NCI-H524 treated with DMSO at 0.1 percent for 48 hours (cell line): ENCODE results near the gene PGBD5.

Source experiments
- DNase-seq: peaks from one replicate; lab custom pipeline; 2025; lab: John Stamatoyannopoulos, UW

PGBD5 gene

GRCh38 chr1:230321741-230322420, 104.3 kb downstream of the PGBD5 start:
- DNase-seq: no peak

GRCh38 chr1:230321341-230321740, 104.8 kb downstream of the PGBD5 start:
- no peak for DNase-seq

- DNase-seq: no peak
Measured at GRCh38 chr1:230320804-230321203, 105.3 kb downstream of the PGBD5 start.

- DNase-seq: no peak
Measured at GRCh38 chr1:230319014-230319747, 107.0 kb downstream of the PGBD5 start.

- no peak for DNase-seq
Measured at GRCh38 chr1:230317823-230318819, 108.0 kb downstream of the PGBD5 start.

GRCh38 chr1:230316864-230317745, 109.0 kb downstream of the PGBD5 start:
- DNase-seq: no peak

- DNase-seq: no peak
Measured at GRCh38 chr1:230315099-230315498, 111.0 kb downstream of the PGBD5 start.

- no peak for DNase-seq
Measured at GRCh38 chr1:230314142-230314470, 112.0 kb downstream of the PGBD5 start.

GRCh38 chr1:230313453-230314141, 112.5 kb downstream of the PGBD5 start:
- no peak for DNase-seq

GRCh38 chr1:230312676-230313075, 113.5 kb downstream of the PGBD5 start:
- no peak for DNase-seq

- no peak for DNase-seq
Measured at GRCh38 chr1:230310381-230311163, 115.6 kb downstream of the PGBD5 start.

GRCh38 chr1:230309646-230310177, 116.4 kb downstream of the PGBD5 start:
- DNase-seq: no peak

- DNase-seq: no peak
Measured at GRCh38 chr1:230308821-230309220, 117.3 kb downstream of the PGBD5 start.

GRCh38 chr1:230308039-230308438, 118.1 kb downstream of the PGBD5 start:
- no peak for DNase-seq

GRCh38 chr1:230307213-230307612, 118.9 kb downstream of the PGBD5 start:
- DNase-seq: peak; percentile 23

- DNase-seq: no peak
Measured at GRCh38 chr1:230306169-230306568, 120.0 kb downstream of the PGBD5 start.

- no peak for DNase-seq
Measured at GRCh38 chr1:230303822-230304221, 122.3 kb downstream of the PGBD5 start.

GRCh38 chr1:230303069-230303468, 123.1 kb downstream of the PGBD5 start:
- peak; percentile 89 for DNase-seq

- DNase-seq: no peak
Measured at GRCh38 chr1:230301822-230302221, 124.3 kb downstream of the PGBD5 start.

- DNase-seq: no peak
Measured at GRCh38 chr1:230301322-230301721, 124.8 kb downstream of the PGBD5 start.
